IPS DF 4.7 (cell line): Measurements from ENCODE around the gene PAQR4.
"Not testable (repeated sequence)": the region's sequence is repeated elsewhere in the genome, so short reads cannot be mapped to it uniquely, and the experiment has no call there.

Experiments
- DNase-seq: peaks from one replicate; pipeline ENCODE4 v3.0.0-alpha.2; 2013; ENCODE audit warnings: low spot score; ENCODE audit errors: extremely low read depth

Gene PAQR4

DNA sequence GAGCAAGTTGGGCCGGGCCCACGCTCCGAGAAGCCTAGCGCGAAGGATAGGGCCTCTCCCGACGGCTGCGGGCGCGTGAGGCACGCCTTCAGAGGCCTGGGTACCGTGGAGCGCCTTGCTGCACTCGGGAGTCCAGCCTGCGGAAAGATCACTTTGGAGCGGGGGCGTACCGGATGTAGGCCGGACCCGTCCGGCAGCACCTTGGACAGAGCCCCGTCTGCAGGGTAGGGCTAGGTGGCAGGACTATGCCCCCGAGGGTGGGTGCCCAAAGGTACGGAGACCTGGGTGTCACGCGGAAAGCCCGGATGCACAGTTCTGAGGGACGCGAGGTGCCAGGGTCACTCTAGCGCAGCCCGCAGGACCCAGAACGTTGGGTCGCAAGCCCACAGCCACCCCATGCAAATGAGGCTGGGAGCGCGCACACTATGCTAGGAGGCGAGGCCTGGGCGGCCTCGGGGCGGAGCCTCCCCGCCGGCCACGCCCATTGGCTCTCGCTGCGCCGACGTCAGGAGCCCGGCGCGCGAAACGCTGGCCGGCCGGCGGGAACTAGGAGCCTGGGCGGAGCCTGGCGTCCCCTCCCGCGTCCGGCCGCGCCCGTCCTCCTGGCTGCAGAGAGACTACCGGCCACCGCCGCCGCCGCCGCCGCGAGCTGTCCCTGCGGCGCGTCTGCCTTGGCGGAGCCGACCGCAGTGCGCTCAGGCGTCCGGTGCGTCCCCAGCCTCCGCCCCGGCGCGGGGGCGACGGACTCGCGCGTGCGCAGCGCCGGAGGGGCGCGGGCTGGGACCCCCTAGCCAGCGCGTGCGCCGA lies at the start of gene PAQR4:
PAQR4 (plus strand) TSS at position 611 of the 807 bp plus-strand sequence. CDS start 327 bp downstream, outside the sequence.
- no peak for DNase-seq

DNA sequence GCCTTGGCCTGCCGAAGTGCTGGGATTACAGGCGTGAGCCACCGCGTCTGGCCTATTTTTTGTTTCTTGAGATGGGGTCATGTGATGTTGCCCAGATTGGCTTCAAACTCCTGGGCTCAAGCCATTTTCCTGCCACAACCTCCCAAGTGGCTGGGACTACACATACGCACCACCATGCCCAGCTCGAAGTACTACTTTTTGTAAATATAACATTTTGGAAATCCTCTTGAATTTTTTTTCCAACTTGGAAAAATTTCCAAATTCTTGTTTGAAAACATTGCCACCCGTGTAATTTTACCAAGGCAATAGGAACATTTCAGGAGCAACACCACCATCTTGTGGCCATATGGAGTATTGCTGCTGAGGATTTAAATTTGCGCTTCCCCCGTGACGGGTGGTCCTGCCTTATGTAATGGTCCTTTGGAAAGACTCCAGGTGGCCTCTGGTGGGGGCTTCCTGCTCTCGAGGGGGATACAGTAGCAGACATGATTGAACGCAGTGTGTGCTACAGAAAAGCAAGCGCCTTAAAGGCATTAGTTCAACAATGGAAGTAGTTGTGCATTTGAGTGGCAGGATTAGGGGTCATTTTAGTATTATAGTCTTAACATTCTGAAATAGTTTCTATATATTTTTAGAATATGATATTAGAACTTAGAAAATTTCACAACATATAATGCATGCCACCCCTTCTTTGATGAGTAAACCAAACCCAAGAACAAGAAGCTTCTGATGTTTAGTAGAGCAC lies 49.5 kb upstream of the PAQR4 start:
- DNase-seq: no peak

DNA sequence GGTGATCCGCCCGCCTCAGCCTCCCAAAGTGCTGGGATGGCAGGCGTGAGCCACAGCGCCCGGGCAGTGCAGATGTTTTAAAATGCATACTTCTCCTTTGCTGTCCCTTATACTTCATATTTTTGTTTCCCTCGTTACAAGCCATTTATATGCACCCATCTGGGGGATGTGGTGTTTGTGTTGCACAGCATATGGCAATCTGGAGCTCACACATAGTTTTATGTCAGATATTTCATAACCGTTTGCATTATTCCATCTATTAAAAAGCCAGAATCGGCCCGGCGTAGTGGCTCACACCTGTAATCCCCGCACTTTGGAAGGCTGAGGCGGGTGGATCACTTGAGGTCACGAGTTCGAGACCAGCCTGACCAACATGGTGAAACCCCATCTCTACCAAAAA lies 45.7 kb upstream of the PAQR4 start:
- no peak for DNase-seq

DNA sequence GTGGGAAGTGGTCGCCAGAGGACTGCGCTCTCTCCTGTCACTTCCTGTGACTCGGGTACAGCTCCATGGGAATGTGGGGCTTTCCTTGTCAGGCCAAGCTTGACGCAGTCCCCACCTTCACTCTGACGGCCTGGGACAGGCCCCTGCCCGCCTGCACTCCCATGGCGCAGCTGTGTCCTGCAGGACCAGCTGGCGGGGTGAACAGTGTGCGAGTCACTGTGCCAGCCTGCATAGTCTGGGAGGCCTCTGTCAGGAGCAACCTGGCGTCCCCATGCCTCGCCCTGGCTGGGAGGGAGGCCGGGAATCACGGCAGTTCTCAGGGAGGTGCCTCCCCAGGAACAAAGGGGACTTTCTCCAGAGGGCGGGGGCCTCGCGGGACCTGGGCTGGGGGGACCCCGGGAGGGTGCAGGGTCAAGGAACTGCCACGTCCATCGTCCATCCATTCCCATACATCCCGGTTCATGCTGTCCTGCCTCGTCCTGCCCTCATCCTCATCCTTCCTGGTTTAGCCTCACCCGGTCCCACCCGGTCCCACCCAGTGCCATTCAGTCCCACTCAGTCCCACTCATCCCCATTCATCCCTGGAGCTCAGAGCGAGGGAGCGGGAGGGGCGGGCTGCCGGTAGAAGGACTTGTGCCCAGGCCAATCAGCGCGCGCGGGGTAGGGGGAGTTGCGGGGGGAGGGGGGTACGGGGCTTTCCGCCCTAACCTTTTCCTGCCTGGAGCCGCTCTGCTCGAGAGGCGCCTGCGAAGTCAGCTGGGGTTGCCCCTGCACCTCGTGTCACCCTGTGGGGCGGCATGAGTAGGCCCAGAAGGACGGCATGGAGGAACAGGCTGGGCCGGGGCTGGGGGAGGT lies 44.0 kb upstream of the PAQR4 start:
- DNase-seq: no peak

DNA sequence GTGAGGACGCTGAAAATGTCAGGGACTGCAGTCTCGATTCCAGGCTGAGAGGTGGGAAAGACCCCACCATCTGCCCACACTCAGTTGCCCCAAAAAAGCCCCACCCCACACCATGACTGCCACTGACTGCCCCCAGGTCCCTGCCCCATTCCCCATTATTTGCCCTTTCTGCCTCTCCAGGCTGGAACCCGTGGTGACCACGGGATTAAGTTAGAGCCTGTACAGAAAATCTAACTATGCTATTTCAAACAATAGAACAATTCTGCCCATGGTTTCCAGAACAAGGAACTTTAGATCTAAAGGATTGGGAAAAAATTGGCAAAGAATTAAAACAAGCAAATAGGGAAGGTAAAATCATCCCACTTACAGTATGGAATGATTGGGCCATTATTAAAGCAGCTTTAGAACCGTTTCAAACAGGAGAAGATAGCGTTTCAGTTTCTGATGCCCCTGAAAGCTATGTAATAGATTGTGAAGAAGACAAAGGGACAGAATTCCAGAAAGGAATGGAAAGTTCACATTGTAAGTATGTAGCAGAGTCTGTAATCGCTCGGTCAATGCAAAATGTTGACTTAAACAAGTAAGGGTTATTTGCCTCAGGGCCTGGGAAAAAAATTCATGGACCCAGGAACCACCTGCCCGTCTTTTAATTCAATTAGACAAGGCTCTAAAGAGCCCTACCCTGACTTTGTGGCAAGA lies 43.0 kb upstream of the PAQR4 start:
- DNase-seq: no peak

DNA sequence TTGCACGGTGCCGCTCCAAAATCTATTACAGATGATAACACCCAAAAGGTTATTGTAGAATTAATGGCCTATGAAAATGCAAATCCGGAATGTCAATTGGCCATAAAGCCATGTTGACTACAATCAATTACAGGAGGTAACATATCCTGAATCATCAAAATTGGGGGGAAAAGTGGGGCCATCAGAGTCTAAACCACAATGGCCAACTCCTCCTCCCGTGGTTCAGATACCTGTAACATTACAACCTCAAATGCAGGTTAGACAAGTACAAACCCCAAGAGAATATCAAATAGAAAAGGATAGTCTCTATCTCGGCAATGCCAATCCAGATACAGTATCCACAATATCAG lies 42.5 kb upstream of the PAQR4 start:
- DNase-seq: no peak

DNA sequence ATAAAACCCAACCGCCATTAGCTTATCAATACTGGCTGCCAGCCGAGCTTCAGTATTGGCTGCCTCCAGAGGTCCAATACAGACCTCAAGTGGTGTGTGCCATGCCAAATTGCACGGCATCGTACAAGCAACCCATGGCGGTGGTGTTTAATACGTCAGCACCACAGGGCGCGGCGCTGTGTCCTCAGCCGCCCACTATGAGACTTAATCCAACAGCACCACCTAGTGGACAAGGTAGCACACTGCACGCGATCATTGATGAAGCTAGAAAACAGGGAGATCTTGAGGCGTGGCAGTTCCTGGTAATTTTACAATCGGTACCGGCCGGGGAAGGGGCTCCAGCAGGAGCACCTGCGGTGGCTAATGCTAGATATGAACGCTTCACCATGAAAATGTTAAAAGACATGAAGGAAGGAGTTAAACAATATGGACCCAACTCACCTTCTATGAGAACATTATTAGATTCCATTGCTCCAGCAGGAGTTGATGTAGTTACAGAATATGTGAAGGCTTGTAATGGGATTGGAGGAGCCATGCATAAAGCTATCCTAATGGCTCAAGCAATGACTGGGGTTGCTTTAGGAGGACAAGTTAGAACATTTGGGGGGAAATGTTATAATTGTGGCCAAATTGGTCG lies 42.0 kb upstream of the PAQR4 start:
- no peak for DNase-seq

DNA sequence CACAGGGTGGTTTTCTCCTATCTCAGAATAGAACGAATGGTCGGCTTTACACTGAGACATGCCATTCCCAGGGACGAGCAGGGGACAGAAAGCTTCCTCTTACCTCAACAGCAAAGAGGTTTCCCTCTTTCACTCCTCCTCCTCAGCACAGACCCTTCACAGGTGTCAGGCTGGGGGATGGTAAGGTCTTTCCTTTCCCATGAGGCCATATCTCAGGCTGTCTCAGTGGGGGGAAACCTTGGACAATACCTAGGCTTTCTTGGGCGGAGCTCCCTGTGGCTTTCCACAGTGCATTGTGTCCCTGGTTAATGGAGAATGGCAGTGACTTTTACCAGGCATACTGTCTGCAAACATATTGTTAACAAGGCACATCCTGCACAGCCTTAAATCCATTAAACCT lies 41.0 kb upstream of the PAQR4 start:
- DNase-seq: not testable (repeated sequence)

DNA sequence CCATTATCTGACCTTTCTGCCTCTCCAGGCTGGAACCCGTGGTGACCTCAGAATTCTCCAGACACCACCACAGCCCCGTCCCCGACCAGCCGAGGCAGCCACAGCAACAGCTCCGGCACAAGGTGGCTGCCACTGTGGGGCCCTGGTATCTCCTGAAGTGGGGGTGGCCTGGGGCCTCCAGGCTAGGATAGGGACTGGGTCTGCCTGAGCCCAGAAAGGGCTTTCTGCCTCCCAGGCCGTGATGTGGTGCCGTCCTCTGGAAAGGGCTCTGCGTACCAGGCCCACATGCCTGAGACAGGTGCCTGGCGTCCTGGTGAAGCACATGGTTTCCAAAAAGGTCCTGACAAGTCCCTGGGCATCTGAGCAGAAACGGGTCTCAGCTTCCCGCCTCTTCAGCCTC lies 40.4 kb upstream of the PAQR4 start:
- DNase-seq: no peak

DNA sequence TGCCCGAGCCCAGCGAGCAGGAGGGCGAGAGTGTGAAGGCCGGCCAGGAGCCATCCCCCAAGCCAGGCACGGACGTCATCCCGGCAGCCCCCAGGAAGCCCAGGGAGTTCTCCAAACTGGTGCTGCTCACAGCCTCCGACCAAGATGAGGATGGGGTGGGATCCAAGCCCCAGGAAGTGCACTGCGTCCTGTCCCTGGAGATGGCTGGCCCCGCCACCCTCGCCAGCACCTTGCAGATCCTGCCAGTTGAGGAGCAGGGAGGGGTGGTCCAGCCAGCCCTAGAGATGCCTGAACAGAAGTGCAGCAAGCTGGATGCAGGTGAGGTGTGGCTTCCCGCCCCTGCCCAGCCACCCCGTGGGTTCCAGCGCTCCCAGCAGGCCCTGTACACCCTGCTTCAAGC lies 39.5 kb upstream of the PAQR4 start:
- no peak for DNase-seq

DNA sequence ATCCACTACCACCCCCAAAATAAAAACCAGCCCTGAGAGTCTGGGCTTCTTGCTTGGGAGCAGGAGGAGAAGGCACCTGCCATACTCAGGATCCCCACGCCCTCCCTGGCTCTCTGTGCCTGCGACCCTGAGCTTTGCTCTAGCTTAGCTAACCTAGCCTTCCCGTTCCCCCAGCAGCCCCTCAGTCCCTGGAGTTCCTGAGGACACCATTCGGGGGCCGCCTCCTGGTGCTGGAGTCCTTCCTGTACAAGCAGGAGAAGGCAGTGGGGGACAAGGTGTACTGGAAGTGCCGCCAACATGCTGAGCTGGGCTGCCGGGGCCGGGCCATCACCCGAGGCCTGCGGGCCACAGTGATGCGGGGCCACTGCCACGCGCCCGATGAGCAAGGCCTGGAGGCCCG lies 38.9 kb upstream of the PAQR4 start:
- DNase-seq: no peak

DNA sequence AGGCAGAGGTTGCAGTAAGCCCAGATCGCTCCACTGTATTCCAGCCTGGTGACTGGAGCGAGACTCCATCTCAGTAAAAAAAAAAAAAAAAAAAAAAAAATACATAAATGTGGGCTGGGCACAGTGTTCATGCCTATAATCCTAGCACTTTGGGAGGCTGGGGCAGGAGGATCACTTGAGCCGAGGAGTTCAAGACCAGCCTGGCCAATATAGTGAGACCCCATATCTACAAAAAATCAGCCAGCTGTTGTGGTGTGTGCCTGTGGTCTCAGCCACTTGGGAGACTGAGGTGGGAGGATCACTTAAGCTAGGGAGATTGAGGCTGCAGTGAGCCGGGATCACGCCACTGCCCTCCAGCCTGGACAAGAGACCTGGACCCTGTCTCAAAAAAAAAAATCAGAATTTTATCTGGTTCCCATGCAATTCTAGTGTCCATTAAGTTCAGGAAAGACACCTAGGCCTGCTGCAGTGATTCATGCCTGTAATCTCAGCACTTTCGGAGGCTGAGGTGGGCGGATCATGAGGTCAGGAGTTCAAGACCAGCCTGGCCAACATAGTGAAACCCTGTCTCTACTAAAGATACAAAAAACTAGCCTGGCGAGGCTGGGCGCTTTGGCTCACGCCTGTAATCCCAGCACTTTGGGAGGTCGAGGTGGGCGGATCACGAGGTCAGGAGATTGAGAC lies 37.8 kb upstream of the PAQR4 start:
- not testable (repeated sequence) for DNase-seq

DNA sequence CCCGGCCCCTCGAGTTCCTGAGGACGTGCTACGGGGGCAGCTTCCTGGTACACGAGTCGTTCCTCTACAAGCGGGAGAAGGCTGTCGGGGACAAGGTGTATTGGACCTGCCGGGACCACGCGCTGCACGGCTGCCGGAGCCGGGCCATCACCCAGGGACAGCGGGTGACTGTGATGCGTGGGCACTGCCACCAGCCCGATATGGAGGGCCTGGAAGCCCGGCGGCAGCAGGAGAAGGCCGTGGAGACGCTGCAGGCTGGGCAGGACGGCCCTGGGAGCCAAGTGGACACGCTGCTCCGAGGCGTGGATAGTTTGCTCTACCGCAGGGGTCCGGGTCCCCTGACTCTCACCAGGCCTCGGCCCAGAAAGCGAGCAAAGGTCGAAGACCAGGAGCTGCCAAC lies 36.0 kb upstream of the PAQR4 start:
- DNase-seq: no peak

DNA sequence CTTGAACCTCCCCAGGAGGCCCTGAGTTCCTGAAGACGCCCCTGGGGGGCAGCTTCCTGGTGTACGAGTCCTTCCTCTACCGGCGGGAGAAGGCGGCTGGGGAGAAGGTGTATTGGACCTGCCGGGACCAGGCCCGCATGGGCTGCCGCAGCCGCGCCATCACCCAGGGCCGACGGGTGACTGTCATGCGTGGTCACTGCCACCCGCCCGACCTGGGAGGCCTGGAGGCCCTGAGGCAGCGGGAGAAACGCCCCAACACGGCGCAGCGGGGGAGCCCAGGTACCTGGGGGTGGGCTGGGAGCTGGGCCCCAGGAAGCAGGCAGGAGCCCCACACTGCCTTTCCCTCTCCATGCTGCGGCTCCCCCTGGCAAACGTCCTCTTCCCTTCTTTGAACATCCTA lies 35.4 kb upstream of the PAQR4 start:
- no peak for DNase-seq

DNA sequence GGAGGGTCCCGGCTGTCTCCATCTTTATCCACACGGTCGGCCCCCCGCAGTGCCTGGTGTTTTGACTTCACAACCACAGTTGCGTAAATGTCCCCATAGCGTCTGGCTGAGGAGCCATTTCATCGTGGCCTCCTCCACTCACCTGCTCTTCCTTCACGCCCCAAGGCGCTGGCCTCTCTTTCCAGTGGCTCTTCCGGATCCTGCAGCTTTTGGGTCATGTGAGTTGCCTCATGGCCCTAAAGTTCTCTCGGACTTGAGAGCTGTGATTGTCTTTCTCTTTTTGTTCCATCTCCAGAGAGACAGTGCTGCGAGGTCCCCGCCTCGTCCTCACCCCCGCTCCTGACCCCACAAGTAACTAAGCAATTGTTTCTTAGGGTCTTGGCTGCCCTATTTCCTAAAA lies 34.7 kb upstream of the PAQR4 start:
- DNase-seq: no peak

DNA sequence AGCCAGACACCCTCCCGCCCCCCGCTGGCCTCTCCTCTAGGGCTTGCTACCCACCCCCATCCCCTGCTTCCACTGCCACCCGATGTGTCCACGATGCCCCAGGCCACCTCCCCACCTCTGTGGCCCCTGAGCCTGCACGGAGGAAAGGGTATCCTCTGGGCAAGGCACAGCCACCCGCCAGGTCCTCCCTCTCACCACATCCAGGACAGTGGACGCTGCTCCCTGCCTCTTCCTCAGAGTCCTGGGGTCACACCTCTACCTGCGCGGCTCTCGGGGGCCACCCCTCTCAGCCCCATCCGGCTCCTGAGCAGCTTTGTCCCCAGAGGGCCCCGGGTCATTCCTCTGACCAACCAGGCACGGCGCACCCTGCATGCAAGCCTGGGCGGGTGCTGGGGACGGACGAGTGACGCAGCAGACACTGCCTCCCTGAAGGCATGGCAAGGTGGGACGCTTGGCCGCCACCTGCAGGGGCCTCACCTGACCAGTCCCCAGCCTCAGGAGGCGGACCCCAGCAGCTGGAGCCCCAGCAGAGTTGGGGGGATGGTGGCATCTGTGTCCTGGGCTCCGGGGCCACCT lies 32.6 kb upstream of the PAQR4 start:
- no peak for DNase-seq

DNA sequence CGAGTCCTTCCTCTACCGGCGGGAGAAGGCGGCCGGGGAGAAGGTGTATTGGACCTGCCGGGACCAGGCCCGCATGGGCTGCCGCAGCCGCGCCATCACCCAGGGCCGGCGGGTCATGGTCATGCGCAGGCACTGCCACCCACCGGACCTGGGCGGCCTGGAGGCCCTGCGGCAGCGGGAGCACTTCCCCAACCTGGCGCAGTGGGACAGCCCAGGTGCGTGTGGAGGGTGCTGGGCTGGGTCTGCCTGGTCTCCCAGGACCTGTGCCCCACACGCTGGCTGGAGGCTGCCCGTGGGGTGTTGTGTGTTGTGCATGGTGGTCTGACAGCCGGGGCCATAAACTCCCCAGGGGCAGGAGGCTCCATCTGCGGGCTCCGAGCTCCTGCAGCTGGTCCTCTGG lies 32.0 kb upstream of the PAQR4 start:
- DNase-seq: no peak

DNA sequence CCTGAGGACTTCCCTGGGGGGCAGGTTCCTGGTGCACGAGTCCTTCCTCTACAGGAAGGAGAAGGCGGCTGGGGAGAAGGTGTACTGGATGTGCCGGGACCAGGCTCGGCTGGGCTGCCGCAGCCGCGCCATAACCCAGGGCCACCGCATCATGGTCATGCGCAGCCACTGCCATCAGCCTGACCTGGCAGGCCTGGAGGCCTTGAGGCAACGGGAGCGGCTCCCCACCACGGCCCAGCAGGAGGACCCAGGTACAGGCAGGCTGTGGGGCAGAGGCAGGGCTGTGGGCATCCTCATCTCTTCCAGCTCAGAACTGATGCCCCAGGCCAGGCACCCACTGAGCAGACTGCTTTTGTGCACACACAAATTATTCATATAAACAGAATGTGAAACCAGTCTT lies 30.9 kb upstream of the PAQR4 start:
- no peak for DNase-seq

DNA sequence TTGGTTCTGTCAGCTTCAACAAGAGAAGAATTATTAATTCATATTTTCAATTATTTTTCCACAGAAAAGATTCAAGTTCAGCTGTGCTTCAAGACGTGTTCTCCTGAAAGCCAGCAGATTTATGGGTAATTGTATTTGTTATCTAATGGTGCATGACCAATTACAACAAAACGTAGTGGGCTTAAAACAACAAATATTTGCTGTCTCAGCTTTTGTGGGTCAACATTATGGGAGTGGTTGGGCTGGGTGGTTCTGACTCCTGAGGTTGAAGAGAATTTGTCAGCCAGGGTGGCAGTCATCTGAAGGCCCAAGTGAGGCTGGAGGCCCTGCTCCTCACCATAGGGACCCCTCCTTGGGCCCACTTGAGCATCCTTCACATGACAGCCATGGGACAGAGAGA lies 29.2 kb upstream of the PAQR4 start:
- DNase-seq: no peak

DNA sequence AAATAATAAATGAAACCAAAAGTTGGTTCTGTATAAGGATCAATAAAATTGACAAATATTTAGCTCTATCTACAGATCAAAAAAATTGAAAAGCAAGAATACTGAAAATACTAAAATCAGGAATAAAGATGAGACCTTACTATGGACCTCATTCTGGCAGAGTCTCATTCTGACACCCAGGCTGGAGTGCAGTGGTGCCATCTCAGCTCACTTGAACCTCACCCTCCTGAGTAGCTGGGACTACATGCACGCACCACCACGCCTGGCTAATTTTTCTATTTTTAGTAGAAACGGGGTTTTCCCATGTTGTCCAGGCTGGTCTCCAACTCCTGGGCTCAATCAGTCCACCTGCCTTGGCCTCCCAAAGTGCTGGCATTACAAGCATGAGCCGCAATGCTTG lies 27.1 kb upstream of the PAQR4 start:
- no peak for DNase-seq
